ENCODE measurements around the gene PIAS1. TPM values are rescaled to one million over a fixed set of nuclear protein-coding genes. Genes with fewer than 3 reads are reported as not detected.

PIAS1 gene
- total RNA-seq, 1 experiment from 2014 or later: 25.9 TPM

- H3K9ac ChIP-seq (ENCODE audit: low read length): no peak overlapping the region
- H3K27me3 ChIP-seq (ENCODE audit: insufficient read depth, low read length): no peaks in the 10 kb centered on the region
- peaks cover 11% of the 10 kb centered on the region; the same call in 1 of the 2 replicates for H3K79me2 ChIP-seq (ENCODE audit: insufficient read depth, low read length)
- TF ChIP-seq YY1 (IDR thresholded peaks at IDR 0.05; ENCODE audit: extremely low read depth, insufficient replicate concordance, low read depth, low read length): no peak
- TF ChIP-seq RAD21 (IDR thresholded peaks at IDR 0.05; ENCODE audit: low read depth): no peak
- H3K9me3 ChIP-seq (ENCODE audit: control insufficient read depth in 1 of 2, insufficient read depth in 1 of 2, low read depth in 1 of 2, low read length in 2 of 2): no peaks in the 10 kb centered on the region
- ChIA-PET RAD21 (ENCODE audit: low non-redundant PET in 1 of 2, low total read pairs in 2 of 2, uncharacterized antibody in 2 of 2, unreplicated experiment in 2 of 2) (no interaction called here), CTCF (no interaction called here), POLR2A (no interaction called here)
- H3K36me3 ChIP-seq (ENCODE audit: control insufficient read depth in 1 of 2, insufficient read depth in 2 of 2, low read length in 2 of 2): peaks cover 2 to 16% of the 10 kb centered on the region in 2 experiments; a peak in 2 of 4 replicates
- no peak for ATAC-seq
- intact Hi-C loops (cut with micrococcal nuclease): no loop called here
- no peak overlapping the region for H2AFZ ChIP-seq (ENCODE audit: low read depth, low read length, poor library complexity, severe bottlenecking)
- no TSS peak for BruUV-seq (replicated peaks)
- no peaks in the 10 kb centered on the region for H3K4me1 ChIP-seq (ENCODE audit: control insufficient read depth in 1 of 2, insufficient read depth in 2 of 2, low read length in 2 of 2)
- no peak overlapping the region for H3K4me2 ChIP-seq (ENCODE audit: low read length)
- H4K20me1 ChIP-seq (ENCODE audit: insufficient read depth): no peaks in the 10 kb centered on the region
- DNase-seq (ENCODE audit: low read depth, low spot score): no peak
- no peak overlapping the region for H3K4me3 ChIP-seq (replicated peaks in 1 of 2; ENCODE audit: low read depth in 1 of 2, low read length in 2 of 2)
- no peak overlapping the region for H3K27ac ChIP-seq (ENCODE audit: low read depth, low read length)
- H3K9me2 ChIP-seq (ENCODE audit: insufficient read depth): no peaks in the 10 kb centered on the region
These were observed 143.0 kb downstream of the PIAS1 start for GRCh38 chr15:68197170-68197492.

DNA sequence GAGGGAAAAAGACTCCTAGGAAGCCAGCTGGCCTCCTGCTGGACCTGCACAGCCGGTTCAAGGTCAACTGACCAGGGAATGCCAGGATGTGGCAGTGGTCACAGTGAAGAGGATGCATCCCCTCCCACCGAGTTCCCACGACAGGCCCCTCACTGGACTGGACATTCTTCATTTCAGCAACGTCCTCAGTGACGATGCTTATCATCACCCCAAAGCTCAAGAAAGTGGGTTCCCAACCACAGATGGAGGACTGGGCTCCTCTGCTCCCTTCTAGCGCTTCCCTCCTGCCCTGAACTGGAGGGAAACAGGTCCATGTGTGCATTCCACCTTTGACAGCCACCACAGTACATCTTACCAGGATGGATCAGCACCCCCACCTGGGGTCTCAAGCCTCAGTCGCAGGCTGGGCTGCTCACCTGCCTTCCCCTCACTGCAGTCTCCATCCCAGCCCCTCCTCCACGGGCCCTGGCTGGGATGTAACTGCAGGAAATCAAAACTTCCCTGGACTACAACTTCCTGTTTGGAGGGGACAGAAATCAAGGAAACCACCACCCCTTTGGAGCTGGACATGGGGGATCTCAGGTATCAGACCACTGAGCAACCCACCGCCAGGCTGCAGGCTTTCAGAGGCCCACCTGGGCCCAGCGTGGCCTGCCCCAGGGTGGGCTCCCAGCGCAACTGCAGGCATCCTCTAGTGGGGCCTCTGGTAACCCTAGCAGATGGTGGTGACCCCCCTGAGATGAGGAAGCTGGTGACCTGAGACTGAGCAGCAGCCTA lies 143.7 kb downstream of the PIAS1 start:
- no TSS peak for BruUV-seq (replicated peaks)
- no peaks in the 10 kb centered on the region for H3K9me3 ChIP-seq (ENCODE audit: control insufficient read depth in 1 of 2, insufficient read depth in 1 of 2, low read depth in 1 of 2, low read length in 2 of 2)
- no peaks in the 10 kb centered on the region for H3K27me3 ChIP-seq (ENCODE audit: insufficient read depth, low read length)
- CTCF ChIA-PET: no interaction called here
- H4K20me1 ChIP-seq (ENCODE audit: insufficient read depth): no peaks in the 10 kb centered on the region
- H3K9ac ChIP-seq (ENCODE audit: low read length): no peak overlapping the region
- H3K79me2 ChIP-seq (ENCODE audit: insufficient read depth, low read length): peaks cover 11% of the 10 kb centered on the region; the same call in 1 of the 2 replicates
- no peak overlapping the region for H3K4me2 ChIP-seq (ENCODE audit: low read length)
- no peak overlapping the region for H2AFZ ChIP-seq (ENCODE audit: low read depth, low read length, poor library complexity, severe bottlenecking)
- DNase-seq (ENCODE audit: low read depth, low spot score): no peak
- POLR2A ChIA-PET: no interaction called here
- H3K4me3 ChIP-seq (replicated peaks in 1 of 2; ENCODE audit: low read depth in 1 of 2, low read length in 2 of 2): no peak overlapping the region
- intact Hi-C loops (cut with micrococcal nuclease): no loop called here
- no peak for ATAC-seq
- peaks cover 2 to 12% of the 10 kb centered on the region in 2 experiments; a peak in 2 of 4 replicates for H3K36me3 ChIP-seq (ENCODE audit: control insufficient read depth in 1 of 2, insufficient read depth in 2 of 2, low read length in 2 of 2)
- H3K27ac ChIP-seq (ENCODE audit: low read depth, low read length): no peak overlapping the region
- H3K9me2 ChIP-seq (ENCODE audit: insufficient read depth): no peaks in the 10 kb centered on the region
- no peaks in the 10 kb centered on the region for H3K4me1 ChIP-seq (ENCODE audit: control insufficient read depth in 1 of 2, insufficient read depth in 2 of 2, low read length in 2 of 2)
- RAD21 ChIA-PET (ENCODE audit: low non-redundant PET in 1 of 2, low total read pairs in 2 of 2, uncharacterized antibody in 2 of 2, unreplicated experiment in 2 of 2): no interaction called here
- TF ChIP-seq CTCF (IDR thresholded peaks at IDR 0.05 in 2 of 3, conservative IDR thresholded peaks at IDR 0.05 in 1 of 3; ENCODE audit: borderline replicate concordance in 1 of 3, insufficient read depth in 1 of 3, low read depth in 2 of 3, low read length in 2 of 3) (no peak), SIN3A (IDR thresholded peaks at IDR 0.05; ENCODE audit: low read depth) (no peak), CBX3 (IDR thresholded peaks at IDR 0.05; ENCODE audit: low read depth) (no peak), MAX (IDR thresholded peaks at IDR 0.05) (no peak), YY1 (IDR thresholded peaks at IDR 0.05; ENCODE audit: extremely low read depth, insufficient replicate concordance, low read depth, low read length) (no peak), ELF1 (IDR thresholded peaks at IDR 0.05; ENCODE audit: borderline replicate concordance, low read depth) (no peak), JUND (IDR thresholded peaks at IDR 0.05) (no peak), ZBTB33 (IDR thresholded peaks at IDR 0.05; ENCODE audit: extremely low read depth, insufficient replicate concordance, low read length) (no peak), SP1 (IDR thresholded peaks at IDR 0.05; ENCODE audit: low read depth) (no peak)
- TF ChIP-seq, protein P1, sequence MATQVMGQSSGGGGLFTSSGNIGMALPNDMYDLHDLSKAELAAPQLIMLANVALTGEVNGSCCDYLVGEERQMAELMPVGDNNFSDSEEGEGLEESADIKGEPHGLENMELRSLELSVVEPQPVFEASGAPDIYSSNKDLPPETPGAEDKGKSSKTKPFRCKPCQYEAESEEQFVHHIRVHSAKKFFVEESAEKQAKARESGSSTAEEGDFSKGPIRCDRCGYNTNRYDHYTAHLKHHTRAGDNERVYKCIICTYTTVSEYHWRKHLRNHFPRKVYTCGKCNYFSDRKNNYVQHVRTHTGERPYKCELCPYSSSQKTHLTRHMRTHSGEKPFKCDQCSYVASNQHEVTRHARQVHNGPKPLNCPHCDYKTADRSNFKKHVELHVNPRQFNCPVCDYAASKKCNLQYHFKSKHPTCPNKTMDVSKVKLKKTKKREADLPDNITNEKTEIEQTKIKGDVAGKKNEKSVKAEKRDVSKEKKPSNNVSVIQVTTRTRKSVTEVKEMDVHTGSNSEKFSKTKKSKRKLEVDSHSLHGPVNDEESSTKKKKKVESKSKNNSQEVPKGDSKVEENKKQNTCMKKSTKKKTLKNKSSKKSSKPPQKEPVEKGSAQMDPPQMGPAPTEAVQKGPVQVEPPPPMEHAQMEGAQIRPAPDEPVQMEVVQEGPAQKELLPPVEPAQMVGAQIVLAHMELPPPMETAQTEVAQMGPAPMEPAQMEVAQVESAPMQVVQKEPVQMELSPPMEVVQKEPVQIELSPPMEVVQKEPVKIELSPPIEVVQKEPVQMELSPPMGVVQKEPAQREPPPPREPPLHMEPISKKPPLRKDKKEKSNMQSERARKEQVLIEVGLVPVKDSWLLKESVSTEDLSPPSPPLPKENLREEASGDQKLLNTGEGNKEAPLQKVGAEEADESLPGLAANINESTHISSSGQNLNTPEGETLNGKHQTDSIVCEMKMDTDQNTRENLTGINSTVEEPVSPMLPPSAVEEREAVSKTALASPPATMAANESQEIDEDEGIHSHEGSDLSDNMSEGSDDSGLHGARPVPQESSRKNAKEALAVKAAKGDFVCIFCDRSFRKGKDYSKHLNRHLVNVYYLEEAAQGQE (IDR thresholded peaks at IDR 0.05; ENCODE audit: low read depth): no peak

Data from HCT116 (cell line).